SK-N-SH (cell line): ENCODE data around the gene MAN2A2. TPM values are rescaled to one million over a fixed set of nuclear protein-coding genes. Genes with fewer than 3 reads are reported as not detected.

Experiments used
- CTCF ChIA-PET: fragments of 300-600, 350-600 bp; formaldehyde crosslinking; extraction: SDS; loops from one replicate; lab custom pipeline; 2021; lab: Yijun Ruan, JAX
- POLR2A ChIA-PET: fragments of 350-600 bp; sonication (Branson Sonifier 250); formaldehyde crosslinking; extraction: SDS; loops from one replicate; lab custom pipeline; 2020; ENCODE audit warnings: antibody characterized with exemption, inconsistent platforms; lab: Yijun Ruan, JAX
- DNase-seq: peaks from one replicate; pipeline ENCODE4 v3.0.0; 2012
- H2AFZ ChIP-seq: fragments of 200-600 bp; sonication (generic); 2 replicates; pipeline ENCODE4 v1.8.1; 2016; ENCODE audit warnings: antibody characterized with exemption, mild to moderate bottlenecking, low read depth
- H3F3A ChIP-seq: fragments of 200-600 bp; sonication (generic); replicated peaks from 2 replicates; pipeline ENCODE3; 2016; ENCODE audit warnings: antibody characterized with exemption, mild to moderate bottlenecking; ENCODE audit not compliant: insufficient read depth
- H3K27ac ChIP-seq, 2 experiments: fragments of 200-500 bp in 1 of 2; fragments of 200-600 bp in 1 of 2; sonication (Bioruptor generic) in 1 of 2; sonication (generic), shearing (Covaris generic) in 1 of 2; 2 replicates each; pipeline versions ENCODE4 v1.5.1 to v1.6.1; 2014 to 2016; ENCODE audit warnings: low read depth in 2 of 2, inconsistent platforms in 1 of 2, low read length in 1 of 2, mild to moderate bottlenecking in 1 of 2, mixed read lengths in 1 of 2
- H3K27me3 ChIP-seq: fragments of 200-600 bp; sonication (generic), shearing (Covaris generic); 2 replicates; pipeline ENCODE4 v1.6.1; 2016; ENCODE audit warnings: mixed run types; ENCODE audit not compliant: insufficient read depth
- H3K36me3 ChIP-seq, 2 experiments: fragments of 200-500 bp in 1 of 2; fragments of 200-600 bp in 1 of 2; sonication (Bioruptor generic) in 1 of 2; sonication (generic) in 1 of 2; replicated peaks in 1 of 2; 2 replicates each; pipeline versions ENCODE3 to v1.5.1; 2014 to 2016; ENCODE audit warnings: low read length in 1 of 2, mild to moderate bottlenecking in 1 of 2; ENCODE audit not compliant: insufficient read depth in 2 of 2, control insufficient read depth in 1 of 2
- H3K4me1 ChIP-seq, 2 experiments: fragments of 200-500 bp in 1 of 2; fragments of 200-600 bp in 1 of 2; sonication (Bioruptor generic) in 1 of 2; sonication (generic), shearing (Covaris generic) in 1 of 2; 2 replicates each; pipeline versions ENCODE4 v1.5.1 to v1.6.1; 2014 to 2016; ENCODE audit warnings: low read depth in 1 of 2, low read length in 1 of 2, mixed run types in 1 of 2; ENCODE audit not compliant: insufficient read depth in 2 of 2, control insufficient read depth in 1 of 2
- H3K4me2 ChIP-seq: fragments of 200-600 bp; sonication (generic), shearing (Covaris generic); 2 replicates; pipeline ENCODE4 v1.6.1; 2017; ENCODE audit warnings: mixed run types
- H3K4me3 ChIP-seq, 2 experiments: fragments of 200-500 bp in 1 of 2; fragments of 200-600 bp in 1 of 2; sonication (Bioruptor generic) in 1 of 2; sonication (generic), shearing (Covaris generic) in 1 of 2; 2 replicates each; pipeline versions ENCODE4 v1.5.1 to v1.8.1; 2014 to 2016; ENCODE audit warnings: low read depth in 2 of 2, inconsistent platforms in 1 of 2, low read length in 1 of 2, mild to moderate bottlenecking in 1 of 2, mixed read lengths in 1 of 2, moderate library complexity in 1 of 2
- H3K79me2 ChIP-seq: fragments of 200-600 bp; sonication (generic); 2 replicates; pipeline ENCODE4 v1.8.1; 2017; ENCODE audit warnings: mild to moderate bottlenecking; ENCODE audit not compliant: insufficient read depth
- H3K9ac ChIP-seq: fragments of 200-600 bp; sonication (generic); 2 replicates; pipeline ENCODE4 v1.6.1; 2017; ENCODE audit warnings: mixed run types
- H3K9me2 ChIP-seq: fragments of 200-600 bp; sonication (generic); 2 replicates; pipeline ENCODE4 v1.6.1; 2017; ENCODE audit warnings: mixed run types
- H3K9me3 ChIP-seq: fragments of 200-600 bp; sonication (generic); 2 replicates; pipeline ENCODE4 v1.6.1; 2017; ENCODE audit warnings: mixed run types, mild to moderate bottlenecking, moderate library complexity
- H4K20me1 ChIP-seq: fragments of 200-600 bp; sonication (generic); 2 replicates; pipeline ENCODE4 v1.6.1; 2017; ENCODE audit warnings: mild to moderate bottlenecking, mixed run types; ENCODE audit not compliant: insufficient read depth
- CHD2 ChIP-seq: fragments of 150-350 bp; IDR thresholded peaks from 2 replicates; pipeline ENCODE4 v1.6.1; 2018; ENCODE audit warnings: low read length; ENCODE audit not compliant: partially characterized antibody
- ELF1 ChIP-seq: IDR thresholded peaks from 2 replicates; pipeline ENCODE4 v1.4.0; 2012
- FOXJ3 ChIP-seq: sonication (generic); formaldehyde crosslinking; IDR thresholded peaks from 2 replicates; pipeline ENCODE4 v1.5.1; 2020; ENCODE audit warnings: mild to moderate bottlenecking, missing genetic modification reagents
- FOXM1 ChIP-seq: IDR thresholded peaks from 2 replicates; pipeline ENCODE4 v1.4.0; 2012; ENCODE audit warnings: low read depth, mild to moderate bottlenecking
- GABPA ChIP-seq: IDR thresholded peaks from 2 replicates; pipeline ENCODE4 v1.4.0; 2012; ENCODE audit warnings: low read depth, mild to moderate bottlenecking
- MEF2A ChIP-seq: IDR thresholded peaks from 2 replicates; pipeline ENCODE4 v1.4.0; 2012; ENCODE audit warnings: low read depth, borderline replicate concordance
- MXI1 ChIP-seq: IDR thresholded peaks from 2 replicates; pipeline ENCODE4 v1.6.1; 2012; ENCODE audit warnings: mild to moderate bottlenecking, low read depth, low read length, improper control_type of control experiment
- RFX5 ChIP-seq: IDR thresholded peaks from 2 replicates; pipeline ENCODE4 v1.6.1; 2012; ENCODE audit warnings: mild to moderate bottlenecking, improper control_type of control experiment, low read length
- RXRA ChIP-seq: IDR thresholded peaks from 2 replicates; pipeline ENCODE4 v1.4.0; 2012; ENCODE audit warnings: low read depth, mild to moderate bottlenecking, borderline replicate concordance
- TAF1 ChIP-seq: IDR thresholded peaks from 2 replicates; pipeline ENCODE4 v1.6.1; 2012; ENCODE audit warnings: low read depth, mild to moderate bottlenecking, low read length, moderate library complexity, borderline replicate concordance
- TCF12 ChIP-seq: IDR thresholded peaks from 2 replicates; pipeline ENCODE4 v1.4.0; 2012
- YY1 ChIP-seq: IDR thresholded peaks from 2 replicates; pipeline ENCODE4 v1.4.0; 2012; ENCODE audit warnings: low read depth, mild to moderate bottlenecking
- WGBS: methylation state at CpG from one replicate; pipeline ENCODE4 v1.1.6; 2017; ENCODE audit warnings: low lambda C conversion rate; 5-methylcytosine and 5-hydroxymethylcytosine counted together
- polyA plus RNA-seq, 3 experiments: library from polyadenylated mRNA; depleted of rRNA; stranded (reverse); fragments of >200 nt; gene quantifications; 2 replicates each; pipeline ENCODE4 v1.2.3, GENCODE V29; 2012
- TF ChIP-seq, protein P1 (sequence below): IDR thresholded peaks from 2 replicates; pipeline ENCODE4 v1.4.0; 2012; ENCODE audit warnings: low read depth, borderline replicate concordance
- TF ChIP-seq, protein P2 (sequence below): IDR thresholded peaks from 2 replicates; pipeline ENCODE4 v1.4.0; 2012; ENCODE audit warnings: low read depth
- TF ChIP-seq, protein P3 (sequence below): IDR thresholded peaks from 2 replicates; pipeline ENCODE4 v1.4.0; 2012; ENCODE audit warnings: low read depth, borderline replicate concordance
- TF ChIP-seq, protein P4 (sequence below): fragments of 150-350 bp; IDR thresholded peaks from 2 replicates; pipeline ENCODE4 v1.6.1; 2016; ENCODE audit warnings: mild to moderate bottlenecking, low read depth, low read length
- TF ChIP-seq, protein P5 (sequence below): IDR thresholded peaks from 2 replicates; pipeline ENCODE4 v1.6.1; 2012; ENCODE audit warnings: mild to moderate bottlenecking, low read depth, low read length, moderate library complexity

Gene MAN2A2
- polyA plus RNA-seq, 1 of the 3 experiments (the other 2 are of a cell fraction) = 35.0 TPM

DNA sequence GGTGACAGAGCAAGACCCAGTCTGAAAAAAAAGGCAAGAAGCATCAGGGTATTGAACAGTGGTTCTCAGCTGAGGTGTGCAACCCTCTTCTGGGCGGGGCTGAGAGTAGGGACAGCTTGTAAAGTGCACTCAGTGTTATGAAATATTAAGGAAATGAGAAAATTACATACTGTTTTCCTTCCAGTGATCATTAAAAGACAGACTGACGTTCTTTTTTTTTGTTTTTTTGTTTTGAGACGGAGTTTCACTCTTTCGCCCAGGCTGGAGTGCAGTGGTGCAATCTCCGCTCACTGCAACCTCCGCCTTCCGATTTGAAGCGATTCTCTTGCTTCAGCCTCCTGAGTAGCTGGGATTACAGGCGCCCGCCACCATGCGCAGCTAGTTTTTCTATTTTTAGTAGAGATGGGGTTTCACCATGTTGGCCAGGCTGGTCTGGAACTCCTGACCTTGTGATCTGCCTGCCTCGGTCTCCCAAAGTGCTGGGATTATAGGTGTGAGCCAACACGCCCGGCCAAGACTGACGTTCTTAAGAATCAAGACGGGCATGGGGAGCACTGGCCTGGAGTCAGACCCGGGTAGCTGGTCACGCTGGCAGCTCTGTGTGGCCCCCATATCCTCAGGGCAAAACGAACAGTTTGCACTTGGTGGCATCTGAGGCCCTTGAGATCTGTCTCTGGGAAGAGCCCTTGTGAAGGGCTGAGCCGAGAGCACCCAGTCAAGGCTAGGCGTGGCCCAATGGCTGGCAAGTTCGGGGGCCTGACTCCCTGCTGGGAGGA is 11.4 kb downstream of the MAN2A2 start:
- Histone ChIP-seq H3K36me3 (peaks cover 0 to 75% of the 10 kb centered on the region in 2 experiments), H3K4me1 (no peaks in the 10 kb centered on the region), H3K9me2 (no peaks in the 10 kb centered on the region), H3K27ac (no peak overlapping the region), H3F3A (no peaks in the 10 kb centered on the region), H3K9ac (no peak overlapping the region), H3K9me3 (no peaks in the 10 kb centered on the region), H3K79me2 (no peaks in the 10 kb centered on the region), H3K4me2 (no peak overlapping the region), H3K27me3 (no peaks in the 10 kb centered on the region), H2AFZ (no peak overlapping the region), H3K4me3 (no peak overlapping the region), H4K20me1 (no peaks in the 10 kb centered on the region)
- ChIA-PET POLR2A (no interaction called here), CTCF (interaction anchor here (1.8 kb wide), 1 partner anchor 19 kb away, joined by 10 read pairs; no protein-coding TSS in a partner anchor)
- TF ChIP-seq RXRA = no peak
- no peak for TF ChIP-seq CHD2
- no peak for TF ChIP-seq TCF12
- no peak for TF ChIP-seq FOXM1
- TF ChIP-seq, protein P1, sequence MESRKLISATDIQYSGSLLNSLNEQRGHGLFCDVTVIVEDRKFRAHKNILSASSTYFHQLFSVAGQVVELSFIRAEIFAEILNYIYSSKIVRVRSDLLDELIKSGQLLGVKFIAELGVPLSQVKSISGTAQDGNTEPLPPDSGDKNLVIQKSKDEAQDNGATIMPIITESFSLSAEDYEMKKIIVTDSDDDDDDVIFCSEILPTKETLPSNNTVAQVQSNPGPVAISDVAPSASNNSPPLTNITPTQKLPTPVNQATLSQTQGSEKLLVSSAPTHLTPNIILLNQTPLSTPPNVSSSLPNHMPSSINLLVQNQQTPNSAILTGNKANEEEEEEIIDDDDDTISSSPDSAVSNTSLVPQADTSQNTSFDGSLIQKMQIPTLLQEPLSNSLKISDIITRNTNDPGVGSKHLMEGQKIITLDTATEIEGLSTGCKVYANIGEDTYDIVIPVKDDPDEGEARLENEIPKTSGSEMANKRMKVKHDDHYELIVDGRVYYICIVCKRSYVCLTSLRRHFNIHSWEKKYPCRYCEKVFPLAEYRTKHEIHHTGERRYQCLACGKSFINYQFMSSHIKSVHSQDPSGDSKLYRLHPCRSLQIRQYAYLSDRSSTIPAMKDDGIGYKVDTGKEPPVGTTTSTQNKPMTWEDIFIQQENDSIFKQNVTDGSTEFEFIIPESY = no peak
- TF ChIP-seq MEF2A = no peak
- TF ChIP-seq, protein P2, sequence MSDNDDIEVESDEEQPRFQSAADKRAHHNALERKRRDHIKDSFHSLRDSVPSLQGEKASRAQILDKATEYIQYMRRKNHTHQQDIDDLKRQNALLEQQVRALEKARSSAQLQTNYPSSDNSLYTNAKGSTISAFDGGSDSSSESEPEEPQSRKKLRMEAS = no peak
- TF ChIP-seq, protein P3, sequence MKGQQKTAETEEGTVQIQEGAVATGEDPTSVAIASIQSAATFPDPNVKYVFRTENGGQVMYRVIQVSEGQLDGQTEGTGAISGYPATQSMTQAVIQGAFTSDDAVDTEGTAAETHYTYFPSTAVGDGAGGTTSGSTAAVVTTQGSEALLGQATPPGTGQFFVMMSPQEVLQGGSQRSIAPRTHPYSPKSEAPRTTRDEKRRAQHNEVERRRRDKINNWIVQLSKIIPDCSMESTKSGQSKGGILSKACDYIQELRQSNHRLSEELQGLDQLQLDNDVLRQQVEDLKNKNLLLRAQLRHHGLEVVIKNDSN = no peak
- no peak for TF ChIP-seq ELF1
- TF ChIP-seq MXI1 = no peak
- TF ChIP-seq, protein P4, sequence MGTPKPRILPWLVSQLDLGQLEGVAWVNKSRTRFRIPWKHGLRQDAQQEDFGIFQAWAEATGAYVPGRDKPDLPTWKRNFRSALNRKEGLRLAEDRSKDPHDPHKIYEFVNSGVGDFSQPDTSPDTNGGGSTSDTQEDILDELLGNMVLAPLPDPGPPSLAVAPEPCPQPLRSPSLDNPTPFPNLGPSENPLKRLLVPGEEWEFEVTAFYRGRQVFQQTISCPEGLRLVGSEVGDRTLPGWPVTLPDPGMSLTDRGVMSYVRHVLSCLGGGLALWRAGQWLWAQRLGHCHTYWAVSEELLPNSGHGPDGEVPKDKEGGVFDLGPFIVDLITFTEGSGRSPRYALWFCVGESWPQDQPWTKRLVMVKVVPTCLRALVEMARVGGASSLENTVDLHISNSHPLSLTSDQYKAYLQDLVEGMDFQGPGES = no peak
- TF ChIP-seq FOXJ3 = no peak
- TF ChIP-seq, protein P5, sequence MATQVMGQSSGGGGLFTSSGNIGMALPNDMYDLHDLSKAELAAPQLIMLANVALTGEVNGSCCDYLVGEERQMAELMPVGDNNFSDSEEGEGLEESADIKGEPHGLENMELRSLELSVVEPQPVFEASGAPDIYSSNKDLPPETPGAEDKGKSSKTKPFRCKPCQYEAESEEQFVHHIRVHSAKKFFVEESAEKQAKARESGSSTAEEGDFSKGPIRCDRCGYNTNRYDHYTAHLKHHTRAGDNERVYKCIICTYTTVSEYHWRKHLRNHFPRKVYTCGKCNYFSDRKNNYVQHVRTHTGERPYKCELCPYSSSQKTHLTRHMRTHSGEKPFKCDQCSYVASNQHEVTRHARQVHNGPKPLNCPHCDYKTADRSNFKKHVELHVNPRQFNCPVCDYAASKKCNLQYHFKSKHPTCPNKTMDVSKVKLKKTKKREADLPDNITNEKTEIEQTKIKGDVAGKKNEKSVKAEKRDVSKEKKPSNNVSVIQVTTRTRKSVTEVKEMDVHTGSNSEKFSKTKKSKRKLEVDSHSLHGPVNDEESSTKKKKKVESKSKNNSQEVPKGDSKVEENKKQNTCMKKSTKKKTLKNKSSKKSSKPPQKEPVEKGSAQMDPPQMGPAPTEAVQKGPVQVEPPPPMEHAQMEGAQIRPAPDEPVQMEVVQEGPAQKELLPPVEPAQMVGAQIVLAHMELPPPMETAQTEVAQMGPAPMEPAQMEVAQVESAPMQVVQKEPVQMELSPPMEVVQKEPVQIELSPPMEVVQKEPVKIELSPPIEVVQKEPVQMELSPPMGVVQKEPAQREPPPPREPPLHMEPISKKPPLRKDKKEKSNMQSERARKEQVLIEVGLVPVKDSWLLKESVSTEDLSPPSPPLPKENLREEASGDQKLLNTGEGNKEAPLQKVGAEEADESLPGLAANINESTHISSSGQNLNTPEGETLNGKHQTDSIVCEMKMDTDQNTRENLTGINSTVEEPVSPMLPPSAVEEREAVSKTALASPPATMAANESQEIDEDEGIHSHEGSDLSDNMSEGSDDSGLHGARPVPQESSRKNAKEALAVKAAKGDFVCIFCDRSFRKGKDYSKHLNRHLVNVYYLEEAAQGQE = no peak
- TF ChIP-seq GABPA = no peak
- TF ChIP-seq TAF1 = no peak
- TF ChIP-seq RFX5 = no peak
- TF ChIP-seq YY1 = no peak
- DNase-seq = no peak
- WGBS = 96% methylated on average over 19 of the region's 22 CpGs
